Activated naive CD8-positive, alpha-beta T cell (primary cell): ENCODE results near the gene CDH4.

Experiments used
- H3K27ac Mint-ChIP-seq: one replicate; pipeline ENCODE4 v1.8.0; 2021; ENCODE audit warnings: mixed read lengths
- H3K27me3 Mint-ChIP-seq: one replicate; pipeline ENCODE4 v1.8.0; 2021; ENCODE audit warnings: mixed read lengths
- H3K36me3 Mint-ChIP-seq: one replicate; pipeline ENCODE4 v1.8.0; 2021; ENCODE audit warnings: mixed read lengths
- H3K4me1 Mint-ChIP-seq: one replicate; pipeline ENCODE4 v1.8.0; 2021; ENCODE audit warnings: low read depth, mixed read lengths
- H3K4me3 Mint-ChIP-seq: one replicate; pipeline ENCODE4 v1.8.0; 2021; ENCODE audit warnings: mild to moderate bottlenecking, mixed read lengths
- H3K9me3 Mint-ChIP-seq: one replicate; pipeline ENCODE4 v1.8.0; 2021; ENCODE audit warnings: low read depth, mixed read lengths

CDH4 gene

GRCh38 chr20:61951695-61952533 lies 699.9 kb downstream of the CDH4 start:
- H3K9me3 Mint-ChIP-seq = no peaks in the 10 kb centered on the region
- no peaks in the 10 kb centered on the region for H3K36me3 Mint-ChIP-seq
- no peak overlapping the region for H3K4me3 Mint-ChIP-seq
- no peak overlapping the region for H3K27ac Mint-ChIP-seq
- H3K4me1 Mint-ChIP-seq = no peaks in the 10 kb centered on the region
- peaks cover 11% of the 10 kb centered on the region for H3K27me3 Mint-ChIP-seq

GRCh38 chr20:61953037-61954021 lies 701.3 kb downstream of the CDH4 start:
- Mint-ChIP-seq H3K27me3 (peaks cover 14% of the 10 kb centered on the region), H3K36me3 (no peaks in the 10 kb centered on the region), H3K4me1 (no peaks in the 10 kb centered on the region), H3K9me3 (no peaks in the 10 kb centered on the region), H3K4me3 (no peak overlapping the region), H3K27ac (no peak overlapping the region)

GRCh38 chr20:61954276-61955021 lies 702.4 kb downstream of the CDH4 start:
- H3K4me3 Mint-ChIP-seq = no peak overlapping the region
- H3K36me3 Mint-ChIP-seq = no peaks in the 10 kb centered on the region
- no peak overlapping the region for H3K27ac Mint-ChIP-seq
- H3K9me3 Mint-ChIP-seq = no peaks in the 10 kb centered on the region
- no peaks in the 10 kb centered on the region for H3K4me1 Mint-ChIP-seq
- H3K27me3 Mint-ChIP-seq = peaks cover 14% of the 10 kb centered on the region

- Mint-ChIP-seq H3K9me3 (no peaks in the 10 kb centered on the region), H3K36me3 (no peaks in the 10 kb centered on the region), H3K27me3 (peaks cover 14% of the 10 kb centered on the region), H3K4me3 (no peak overlapping the region), H3K27ac (no peak overlapping the region), H3K4me1 (no peaks in the 10 kb centered on the region)
Observed at GRCh38 chr20:61955668-61956395, 703.8 kb downstream of the CDH4 start.

GRCh38 chr20:61956396-61957342 lies 704.6 kb downstream of the CDH4 start:
- Mint-ChIP-seq H3K4me3 (no peak overlapping the region), H3K9me3 (no peaks in the 10 kb centered on the region), H3K36me3 (no peaks in the 10 kb centered on the region), H3K4me1 (no peaks in the 10 kb centered on the region), H3K27me3 (peaks cover 14% of the 10 kb centered on the region), H3K27ac (no peak overlapping the region)

GRCh38 chr20:61957961-61958715 lies 706.1 kb downstream of the CDH4 start:
- Mint-ChIP-seq H3K27me3 (peaks cover 10% of the 10 kb centered on the region), H3K9me3 (no peaks in the 10 kb centered on the region), H3K4me1 (no peaks in the 10 kb centered on the region), H3K4me3 (no peak overlapping the region), H3K27ac (no peak overlapping the region), H3K36me3 (no peaks in the 10 kb centered on the region)

- Mint-ChIP-seq H3K4me3 (no peak overlapping the region), H3K9me3 (no peaks in the 10 kb centered on the region), H3K36me3 (no peaks in the 10 kb centered on the region), H3K27me3 (peaks cover 13% of the 10 kb centered on the region), H3K27ac (no peak overlapping the region), H3K4me1 (no peaks in the 10 kb centered on the region)
Observed at GRCh38 chr20:61958773-61959700, 707.0 kb downstream of the CDH4 start.

- no peak overlapping the region for H3K4me3 Mint-ChIP-seq
- no peaks in the 10 kb centered on the region for H3K4me1 Mint-ChIP-seq
- H3K27ac Mint-ChIP-seq = no peak overlapping the region
- H3K9me3 Mint-ChIP-seq = no peaks in the 10 kb centered on the region
- no peaks in the 10 kb centered on the region for H3K36me3 Mint-ChIP-seq
- H3K27me3 Mint-ChIP-seq = peaks cover 13% of the 10 kb centered on the region
Observed at GRCh38 chr20:61960836-61961235, 708.8 kb downstream of the CDH4 start.

- Mint-ChIP-seq H3K27ac (no peak overlapping the region), H3K27me3 (peaks cover 13% of the 10 kb centered on the region), H3K4me1 (no peaks in the 10 kb centered on the region), H3K36me3 (no peaks in the 10 kb centered on the region), H3K4me3 (no peak overlapping the region), H3K9me3 (no peaks in the 10 kb centered on the region)
Observed at GRCh38 chr20:61963149-61963548, 711.1 kb downstream of the CDH4 start.

- Mint-ChIP-seq H3K27ac (no peak overlapping the region), H3K36me3 (no peaks in the 10 kb centered on the region), H3K4me3 (no peak overlapping the region), H3K9me3 (no peaks in the 10 kb centered on the region), H3K4me1 (no peaks in the 10 kb centered on the region), H3K27me3 (peaks cover 13% of the 10 kb centered on the region)
Observed at GRCh38 chr20:61963885-61964674, 712.0 kb downstream of the CDH4 start.

- Mint-ChIP-seq H3K27me3 (peaks cover 13% of the 10 kb centered on the region), H3K36me3 (no peaks in the 10 kb centered on the region), H3K27ac (no peak overlapping the region), H3K4me1 (no peaks in the 10 kb centered on the region), H3K9me3 (no peaks in the 10 kb centered on the region), H3K4me3 (no peak overlapping the region)
Observed at GRCh38 chr20:61964675-61965605, 712.9 kb downstream of the CDH4 start.
